GM19240 (cell line): ENCODE results near the gene LRP1.
"Not testable (repeated sequence)": the region's sequence is repeated elsewhere in the genome, so short reads cannot be mapped to it uniquely, and the experiment has no call there.

Source experiments
- DNase-seq: peaks from one replicate; pipeline ENCODE4 v3.0.0; 2011; ENCODE audit warnings: low spot score; ENCODE audit not compliant: insufficient read length

The LRP1 gene

DNA sequence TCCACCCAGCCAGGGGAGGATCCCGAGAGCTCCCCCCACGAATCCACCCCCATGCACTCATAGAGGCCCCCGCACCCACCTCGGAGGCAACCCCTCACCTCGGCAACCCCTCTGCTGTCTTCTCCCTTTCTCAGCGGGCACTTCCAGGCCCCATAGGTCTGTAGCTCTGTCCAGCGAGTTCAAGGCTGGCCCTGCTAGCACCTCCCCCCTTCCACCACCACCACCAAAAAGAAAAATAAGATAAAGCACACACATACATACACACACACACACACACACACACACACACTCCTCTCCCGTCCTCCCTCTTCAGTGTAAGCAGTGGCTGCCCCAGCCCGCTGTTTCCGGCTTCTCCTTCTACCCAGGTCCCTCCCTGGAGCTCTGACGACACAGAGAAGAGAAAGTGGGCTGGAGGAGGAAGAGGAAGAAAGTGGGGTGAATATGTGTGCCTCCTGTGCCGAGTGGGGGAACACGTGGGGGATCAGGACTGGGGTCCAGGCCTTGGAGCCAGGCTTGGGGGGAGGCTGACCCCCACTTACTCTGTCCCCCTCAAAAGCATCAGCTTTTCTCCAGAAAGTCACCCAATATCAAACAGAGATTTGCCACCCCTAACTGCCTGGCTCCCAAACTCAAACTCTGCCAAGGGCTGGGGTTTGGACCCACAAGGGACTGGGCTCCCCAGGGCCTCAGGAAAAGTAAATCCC lies 17.1 kb upstream of the LRP1 start, which contains the start of gene STAT6:
STAT6 (minus strand) TSS at position 332 of the 704 bp plus-strand sequence. CDS start 3,084 bp downstream, outside the sequence.
- no peak for DNase-seq

DNA sequence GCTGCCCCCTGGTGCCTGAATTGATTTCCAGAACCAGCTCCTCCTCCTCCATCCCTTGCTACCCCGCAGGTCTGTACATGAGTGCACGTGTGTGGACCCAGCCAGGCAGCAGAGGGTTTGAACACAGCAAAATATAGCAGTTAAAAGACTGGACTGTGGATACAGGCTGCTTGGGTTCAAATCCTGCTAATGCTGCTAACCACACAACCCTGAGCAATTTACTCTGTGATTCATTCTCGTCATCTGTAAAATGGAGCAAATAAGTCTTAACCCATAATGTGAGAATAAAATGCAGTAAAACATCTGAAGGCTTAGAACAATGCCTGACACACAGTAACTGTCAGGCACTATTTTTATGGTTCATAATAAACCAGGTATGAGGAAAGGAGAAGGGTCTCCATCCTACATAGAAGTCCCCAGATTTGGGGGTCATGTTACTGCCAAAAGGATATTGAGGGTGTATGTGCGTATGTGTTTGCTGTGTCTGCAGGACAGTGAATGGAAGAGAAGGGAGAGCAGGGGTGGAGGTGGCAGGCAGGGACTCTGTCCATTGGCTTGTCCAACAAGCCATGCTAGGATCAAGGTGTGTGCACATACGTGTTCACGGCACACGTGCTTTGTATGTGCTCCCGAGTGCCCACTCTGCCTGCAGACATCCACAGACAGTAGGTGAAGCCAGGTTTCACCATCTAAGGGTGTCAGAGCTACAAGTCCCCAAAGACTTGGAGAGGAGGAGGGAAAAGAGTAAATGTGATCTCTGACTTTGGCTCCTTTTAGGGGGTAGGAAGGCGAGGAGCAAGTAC lies 15.6 kb upstream of the LRP1 start:
- DNase-seq = no peak

- no peak for DNase-seq
Observed at GRCh38 chr12:57116580-57117281, 11.6 kb upstream of the LRP1 start.

- no peak for DNase-seq
Observed at GRCh38 chr12:57118711-57119271, 9.5 kb upstream of the LRP1 start.

DNA sequence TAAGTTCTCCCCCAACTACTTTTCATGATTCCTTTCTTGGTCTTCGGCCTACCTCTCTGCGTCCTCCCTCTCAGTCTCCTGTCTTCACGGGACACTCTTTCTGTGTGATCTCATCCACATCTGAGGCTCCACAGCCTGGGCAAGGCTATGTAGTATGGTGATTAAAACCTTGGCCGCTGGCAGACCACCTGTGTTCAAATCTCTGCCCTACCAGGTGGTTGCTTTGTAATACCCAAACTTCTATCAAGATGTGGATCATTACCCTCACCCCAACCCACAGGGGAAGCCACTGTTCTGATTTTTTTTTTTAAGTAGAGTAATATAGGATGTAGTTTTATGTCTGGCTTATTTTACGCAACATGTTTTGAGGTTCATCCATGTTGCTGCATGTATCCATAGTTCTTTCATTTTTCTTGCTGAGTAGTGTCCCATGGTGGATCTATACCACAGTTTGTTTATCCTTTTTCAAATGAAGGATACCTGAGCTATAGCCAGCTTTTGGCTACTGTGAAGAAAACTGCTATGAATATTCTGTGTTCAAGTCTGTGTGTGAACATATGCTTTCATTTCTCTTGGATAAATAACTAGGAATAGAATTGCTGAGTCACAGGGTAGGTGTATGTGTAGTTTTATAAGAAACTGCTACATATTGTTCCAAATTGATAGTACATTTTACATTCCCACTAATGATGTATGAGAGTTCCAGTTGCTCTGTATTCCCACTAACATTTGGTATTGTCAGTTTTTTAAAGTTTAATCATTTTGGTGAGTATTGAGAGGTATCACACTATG lies 8.8 kb upstream of the LRP1 start:
- no peak for DNase-seq

DNA sequence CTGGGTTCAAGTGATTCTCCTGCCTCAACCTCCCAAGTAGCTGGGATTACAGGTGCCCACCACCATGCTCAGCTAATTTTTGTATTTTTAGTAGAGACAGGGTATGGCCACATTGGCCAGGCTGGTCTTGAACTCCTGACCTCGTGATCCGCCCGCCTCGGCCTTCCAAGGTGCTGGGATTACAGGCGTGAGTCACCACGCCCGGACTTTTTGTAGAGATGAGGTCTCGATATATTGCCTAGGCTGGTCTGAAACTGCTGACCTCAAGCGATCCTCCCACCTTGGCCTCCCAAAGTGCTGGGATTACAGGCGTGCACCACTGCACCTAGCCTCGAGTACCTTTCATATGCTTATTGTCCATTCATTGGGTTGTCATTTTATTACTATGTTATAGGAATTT lies 7.6 kb upstream of the LRP1 start:
- not testable (repeated sequence) for DNase-seq

- no peak for DNase-seq
Observed at GRCh38 chr12:57123813-57124212, 4.5 kb upstream of the LRP1 start.

GRCh38 chr12:57124261-57124877 lies 3.9 kb upstream of the LRP1 start:
- DNase-seq = peak; percentile 75

GRCh38 chr12:57126061-57126460 lies 2.2 kb upstream of the LRP1 start:
- no peak for DNase-seq

GRCh38 chr12:57126561-57126960 lies 1.7 kb upstream of the LRP1 start:
- no peak for DNase-seq

- no peak for DNase-seq
Observed at GRCh38 chr12:57127101-57127725, 1.1 kb upstream of the LRP1 start.

DNA sequence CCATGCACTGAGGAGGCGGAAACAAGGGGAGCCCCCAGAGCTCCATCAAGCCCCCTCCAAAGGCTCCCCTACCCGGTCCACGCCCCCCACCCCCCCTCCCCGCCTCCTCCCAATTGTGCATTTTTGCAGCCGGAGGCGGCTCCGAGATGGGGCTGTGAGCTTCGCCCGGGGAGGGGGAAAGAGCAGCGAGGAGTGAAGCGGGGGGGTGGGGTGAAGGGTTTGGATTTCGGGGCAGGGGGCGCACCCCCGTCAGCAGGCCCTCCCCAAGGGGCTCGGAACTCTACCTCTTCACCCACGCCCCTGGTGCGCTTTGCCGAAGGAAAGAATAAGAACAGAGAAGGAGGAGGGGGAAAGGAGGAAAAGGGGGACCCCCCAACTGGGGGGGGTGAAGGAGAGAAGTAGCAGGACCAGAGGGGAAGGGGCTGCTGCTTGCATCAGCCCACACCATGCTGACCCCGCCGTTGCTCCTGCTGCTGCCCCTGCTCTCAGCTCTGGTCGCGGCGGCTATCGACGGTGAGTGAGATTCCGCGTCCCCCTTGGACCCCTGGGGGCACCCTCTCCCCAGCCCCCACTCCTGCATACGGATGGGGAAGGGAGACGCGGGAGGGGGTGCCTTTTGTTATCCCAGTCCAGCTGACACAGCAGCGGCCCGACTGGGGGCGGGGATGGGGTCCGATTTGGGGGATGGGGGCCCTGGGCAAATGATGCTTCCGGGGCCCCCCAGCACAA lies 400 bp downstream of the LRP1 start:
- no peak for DNase-seq

GRCh38 chr12:57129321-57129842 lies 1.1 kb downstream of the LRP1 start:
- no peak for DNase-seq

- DNase-seq = no peak
Observed at GRCh38 chr12:57129889-57130288, 1.6 kb downstream of the LRP1 start.

- DNase-seq = no peak
Observed at GRCh38 chr12:57130941-57131340, 2.7 kb downstream of the LRP1 start.

GRCh38 chr12:57131896-57132744 lies 3.8 kb downstream of the LRP1 start:
- DNase-seq = no peak

DNA sequence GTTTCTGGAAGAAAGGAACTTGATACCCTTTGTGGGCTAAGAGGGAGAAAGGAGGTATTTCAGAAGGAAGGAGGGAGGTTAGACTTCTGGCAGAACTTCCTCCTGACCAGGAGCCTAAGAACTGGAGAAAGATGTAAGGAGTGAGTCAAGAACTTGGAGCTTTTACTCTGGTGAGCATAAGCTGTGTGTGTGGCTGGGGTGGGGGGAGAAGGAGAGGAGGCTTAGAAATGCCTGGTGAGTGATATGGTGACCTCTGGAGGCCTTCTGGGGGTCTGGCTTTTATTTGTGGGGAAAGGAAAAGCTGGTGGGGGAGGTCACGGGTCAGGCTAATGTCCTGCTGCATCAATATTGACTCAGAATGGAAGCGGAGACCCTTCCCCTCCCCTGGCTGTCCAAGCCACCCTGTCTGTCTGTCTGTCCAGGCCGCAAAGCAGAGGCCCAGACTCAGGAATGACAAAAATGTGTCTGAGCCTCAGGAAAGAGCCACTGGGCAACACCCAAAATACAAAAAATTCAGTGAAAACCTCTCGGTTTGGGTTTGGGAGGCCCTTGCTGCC lies 4.8 kb downstream of the LRP1 start:
- no peak for DNase-seq

DNA sequence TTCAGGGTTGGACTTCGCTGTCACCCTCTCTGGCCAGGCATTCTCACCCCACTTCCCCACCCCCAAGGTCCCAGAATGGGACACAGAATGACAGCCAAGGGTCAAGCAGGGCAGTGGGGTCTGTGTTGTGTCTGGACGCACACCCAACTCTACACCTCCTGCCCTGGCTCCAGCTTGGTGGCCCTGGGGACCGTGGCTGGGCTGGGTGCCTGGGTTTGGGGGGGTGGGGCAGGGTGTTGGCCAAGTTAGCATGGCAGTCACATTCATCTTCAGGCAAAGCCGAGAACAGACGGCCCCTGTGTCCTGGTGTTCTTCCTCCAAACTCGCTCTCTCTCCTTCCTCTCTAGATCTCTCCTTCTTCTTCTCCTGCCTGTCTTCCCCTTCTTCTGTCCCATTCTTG lies 5.6 kb downstream of the LRP1 start:
- DNase-seq = no peak
